ENCODE data around the gene CDYL. TPM values are rescaled to one million over a fixed set of nuclear protein-coding genes. Genes with fewer than 3 reads are reported as not detected.

CDYL gene
- total and polyA plus RNA-seq, 5 donors from 2014 or later, result 3.1 to 27.0 (median 4.1) TPM

DNA sequence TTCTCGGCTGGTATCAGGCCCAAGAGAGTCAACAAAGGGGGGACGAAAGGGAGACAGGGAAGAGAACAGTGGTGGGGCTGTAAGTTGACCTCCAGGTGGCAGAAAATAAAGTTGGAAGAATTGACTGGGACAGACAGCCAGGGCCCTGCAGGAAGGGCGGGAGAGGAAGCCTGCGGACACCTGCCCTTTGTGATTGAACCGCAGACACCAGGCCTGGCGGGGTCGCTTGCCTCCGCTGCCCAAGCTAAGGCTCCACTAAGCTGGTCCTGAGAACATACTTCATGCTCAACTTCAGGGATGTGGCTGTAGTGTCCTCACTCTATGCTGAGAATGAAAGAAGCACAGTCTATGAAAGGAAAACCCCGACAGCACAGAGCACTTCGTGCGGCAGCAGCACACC, 173.9 kb downstream of the CDYL start:
- ATAC-seq (ENCODE audit: low read depth in 2 of 2), result no peak
- Mint-ChIP-seq H3K27ac (no peak overlapping the region), H3K4me1 (no peaks in the 10 kb centered on the region), H3K36me3 (peaks cover 58% of the 10 kb centered on the region), H3K27me3 (no peaks in the 10 kb centered on the region), H3K4me3 (no peak overlapping the region), H3K9me3 (no peaks in the 10 kb centered on the region)
- Histone ChIP-seq H3K4me1 (ENCODE audit: control insufficient read depth, insufficient read depth, low read length, poor library complexity, severe bottlenecking) (no peaks in the 10 kb centered on the region), H3K27me3 (ENCODE audit: control insufficient read depth, insufficient read depth, low read length) (no peaks in the 10 kb centered on the region), H3K4me3 (ENCODE audit: low read depth, low read length) (no peak overlapping the region), H3K27ac (ENCODE audit: insufficient read depth, low read length, poor library complexity, severe bottlenecking) (no peak overlapping the region), H3K9me3 (ENCODE audit: control insufficient read depth in 2 of 2, low read length in 2 of 2) (no peaks in the 10 kb centered on the region), H3K36me3 (ENCODE audit: control insufficient read depth, insufficient read depth, low read length) (peaks cover 48% of the 10 kb centered on the region)
- DNase-seq, result no peak

GRCh38 chr6:4950836-4951533, 174.8 kb downstream of the CDYL start:
- Histone ChIP-seq H3K27me3 (ENCODE audit: control insufficient read depth, insufficient read depth, low read length) (no peaks in the 10 kb centered on the region), H3K27ac (ENCODE audit: insufficient read depth, low read length, poor library complexity, severe bottlenecking) (no peak overlapping the region), H3K4me1 (ENCODE audit: control insufficient read depth, insufficient read depth, low read length, poor library complexity, severe bottlenecking) (no peaks in the 10 kb centered on the region), H3K9me3 (ENCODE audit: control insufficient read depth in 2 of 2, low read length in 2 of 2) (no peaks in the 10 kb centered on the region), H3K36me3 (ENCODE audit: control insufficient read depth, insufficient read depth, low read length) (peaks cover 39% of the 10 kb centered on the region), H3K4me3 (ENCODE audit: low read depth, low read length) (no peak overlapping the region)
- ATAC-seq (ENCODE audit: low read depth in 2 of 2) (no peak), DNase-seq (no peak)
- no peaks in the 10 kb centered on the region for H3K4me1 Mint-ChIP-seq
- H3K27ac Mint-ChIP-seq, result no peak overlapping the region
- peaks cover 51% of the 10 kb centered on the region for H3K36me3 Mint-ChIP-seq
- no peak overlapping the region for H3K4me3 Mint-ChIP-seq
- H3K9me3 Mint-ChIP-seq, result no peaks in the 10 kb centered on the region
- no peaks in the 10 kb centered on the region for H3K27me3 Mint-ChIP-seq

DNA sequence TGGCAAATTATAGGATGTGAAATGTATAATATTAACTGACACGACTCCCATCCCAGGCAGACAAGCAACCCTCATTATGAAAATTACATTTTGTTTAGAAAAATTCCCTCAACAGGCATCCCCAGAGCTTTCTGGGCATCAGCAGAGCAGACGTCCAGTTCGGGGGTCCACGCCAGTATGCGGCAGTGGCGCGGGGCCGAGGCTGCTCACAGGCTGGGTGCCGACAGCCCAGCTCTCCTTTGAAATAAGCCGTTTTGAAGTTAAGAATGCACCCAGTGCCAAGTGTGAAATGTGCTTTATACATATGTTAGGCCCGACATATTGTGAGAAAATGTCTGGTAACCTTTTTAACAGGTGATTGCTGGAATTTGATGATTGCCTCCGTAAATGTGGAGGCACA, 177.2 kb downstream of the CDYL start:
- H3K4me1 ChIP-seq (ENCODE audit: control insufficient read depth, insufficient read depth, low read length, poor library complexity, severe bottlenecking), result no peaks in the 10 kb centered on the region
- H3K36me3 ChIP-seq (ENCODE audit: control insufficient read depth, insufficient read depth, low read length), result peaks cover 32% of the 10 kb centered on the region
- Mint-ChIP-seq H3K9me3 (no peaks in the 10 kb centered on the region), H3K36me3 (peaks cover 41% of the 10 kb centered on the region), H3K4me1 (no peaks in the 10 kb centered on the region), H3K27me3 (no peaks in the 10 kb centered on the region), H3K4me3 (no peak overlapping the region), H3K27ac (no peak overlapping the region)
- H3K4me3 ChIP-seq (ENCODE audit: low read depth, low read length), result no peak overlapping the region
- H3K27me3 ChIP-seq (ENCODE audit: control insufficient read depth, insufficient read depth, low read length), result no peaks in the 10 kb centered on the region
- H3K27ac ChIP-seq (ENCODE audit: insufficient read depth, low read length, poor library complexity, severe bottlenecking), result no peak overlapping the region
- no peaks in the 10 kb centered on the region for H3K9me3 ChIP-seq (ENCODE audit: control insufficient read depth in 2 of 2, low read length in 2 of 2)
- DNase-seq (no peak), ATAC-seq (ENCODE audit: low read depth in 2 of 2) (no peak)

- no peak for ATAC-seq (ENCODE audit: low read depth in 2 of 2)
- no peaks in the 10 kb centered on the region for H3K9me3 ChIP-seq (ENCODE audit: control insufficient read depth in 2 of 2, low read length in 2 of 2)
- peaks cover 20% of the 10 kb centered on the region for H3K36me3 ChIP-seq (ENCODE audit: control insufficient read depth, insufficient read depth, low read length)
- H3K27me3 ChIP-seq (ENCODE audit: control insufficient read depth, insufficient read depth, low read length), result no peaks in the 10 kb centered on the region
- no peaks in the 10 kb centered on the region for H3K4me1 ChIP-seq (ENCODE audit: control insufficient read depth, insufficient read depth, low read length, poor library complexity, severe bottlenecking)
- no peaks in the 10 kb centered on the region for H3K9me3 Mint-ChIP-seq
- no peak overlapping the region for H3K27ac ChIP-seq (ENCODE audit: insufficient read depth, low read length, poor library complexity, severe bottlenecking)
- no peak overlapping the region for H3K4me3 Mint-ChIP-seq
- no peaks in the 10 kb centered on the region for H3K4me1 Mint-ChIP-seq
- H3K36me3 Mint-ChIP-seq, result peaks cover 25% of the 10 kb centered on the region
- no peak overlapping the region for H3K27ac Mint-ChIP-seq
- no peak for DNase-seq
- no peak overlapping the region for H3K4me3 ChIP-seq (ENCODE audit: low read depth, low read length)
- no peaks in the 10 kb centered on the region for H3K27me3 Mint-ChIP-seq
Measured at GRCh38 chr6:4956625-4957024, 180.4 kb downstream of the CDYL start.

- no peaks in the 10 kb centered on the region for H3K9me3 ChIP-seq (ENCODE audit: control insufficient read depth in 2 of 2, low read length in 2 of 2)
- Mint-ChIP-seq H3K9me3 (no peaks in the 10 kb centered on the region), H3K4me3 (no peak overlapping the region), H3K27ac (no peak overlapping the region), H3K27me3 (peaks cover under 1% of the 10 kb centered on the region), H3K4me1 (no peaks in the 10 kb centered on the region), H3K36me3 (peaks cover 15% of the 10 kb centered on the region)
- DNase-seq, result no peak
- no peaks in the 10 kb centered on the region for H3K4me1 ChIP-seq (ENCODE audit: control insufficient read depth, insufficient read depth, low read length, poor library complexity, severe bottlenecking)
- no peaks in the 10 kb centered on the region for H3K27me3 ChIP-seq (ENCODE audit: control insufficient read depth, insufficient read depth, low read length)
- no peak for ATAC-seq (ENCODE audit: low read depth in 2 of 2)
- no peak overlapping the region for H3K27ac ChIP-seq (ENCODE audit: insufficient read depth, low read length, poor library complexity, severe bottlenecking)
- no peak overlapping the region for H3K4me3 ChIP-seq (ENCODE audit: low read depth, low read length)
- H3K36me3 ChIP-seq (ENCODE audit: control insufficient read depth, insufficient read depth, low read length), result peaks cover 12% of the 10 kb centered on the region
Measured at GRCh38 chr6:4957521-4958231, 181.5 kb downstream of the CDYL start.

DNA sequence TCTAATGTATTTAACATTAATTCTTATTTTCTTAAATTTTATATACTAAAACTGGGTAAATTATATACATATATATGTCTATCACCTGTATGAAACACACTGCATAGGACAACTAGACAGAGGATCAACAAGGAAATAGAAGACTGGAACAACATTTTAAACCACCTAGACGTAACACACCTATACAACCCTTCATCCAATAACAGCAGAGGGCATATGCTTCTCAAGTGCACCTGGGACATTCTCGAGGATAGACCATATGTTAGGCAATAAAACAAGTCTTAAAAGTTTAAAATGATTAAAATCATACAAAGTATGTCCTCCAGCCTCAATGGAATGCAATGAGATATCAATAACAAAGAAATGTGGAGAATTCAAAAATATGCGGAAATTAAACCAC, 182.4 kb downstream of the CDYL start:
- Histone ChIP-seq H3K4me1 (ENCODE audit: control insufficient read depth, insufficient read depth, low read length, poor library complexity, severe bottlenecking) (no peaks in the 10 kb centered on the region), H3K27me3 (ENCODE audit: control insufficient read depth, insufficient read depth, low read length) (no peaks in the 10 kb centered on the region), H3K4me3 (ENCODE audit: low read depth, low read length) (no peak overlapping the region), H3K9me3 (ENCODE audit: control insufficient read depth in 2 of 2, low read length in 2 of 2) (no peaks in the 10 kb centered on the region), H3K27ac (ENCODE audit: insufficient read depth, low read length, poor library complexity, severe bottlenecking) (no peak overlapping the region), H3K36me3 (ENCODE audit: control insufficient read depth, insufficient read depth, low read length) (peaks cover 7% of the 10 kb centered on the region)
- Mint-ChIP-seq H3K4me3 (no peak overlapping the region), H3K27ac (no peak overlapping the region), H3K36me3 (peaks cover 11% of the 10 kb centered on the region), H3K9me3 (no peaks in the 10 kb centered on the region), H3K4me1 (no peaks in the 10 kb centered on the region), H3K27me3 (peaks cover 4% of the 10 kb centered on the region)
- DNase-seq (no peak), ATAC-seq (ENCODE audit: low read depth in 2 of 2) (no peak)

GRCh38 chr6:4961322-4962168, 185.3 kb downstream of the CDYL start:
- Histone ChIP-seq H3K27me3 (ENCODE audit: control insufficient read depth, insufficient read depth, low read length) (no peaks in the 10 kb centered on the region), H3K4me3 (ENCODE audit: low read depth, low read length) (no peak overlapping the region), H3K27ac (ENCODE audit: insufficient read depth, low read length, poor library complexity, severe bottlenecking) (no peak overlapping the region), H3K36me3 (ENCODE audit: control insufficient read depth, insufficient read depth, low read length) (no peaks in the 10 kb centered on the region), H3K4me1 (ENCODE audit: control insufficient read depth, insufficient read depth, low read length, poor library complexity, severe bottlenecking) (no peaks in the 10 kb centered on the region), H3K9me3 (ENCODE audit: control insufficient read depth in 2 of 2, low read length in 2 of 2) (no peaks in the 10 kb centered on the region)
- no peaks in the 10 kb centered on the region for H3K9me3 Mint-ChIP-seq
- H3K27ac Mint-ChIP-seq, result no peak overlapping the region
- no peak for DNase-seq
- H3K4me1 Mint-ChIP-seq, result no peaks in the 10 kb centered on the region
- H3K4me3 Mint-ChIP-seq, result no peak overlapping the region
- peaks cover 7% of the 10 kb centered on the region for H3K27me3 Mint-ChIP-seq
- no peaks in the 10 kb centered on the region for H3K36me3 Mint-ChIP-seq
- ATAC-seq (ENCODE audit: low read depth in 2 of 2), result no peak

Data from CD4-positive, CD25-positive, alpha-beta regulatory T cell (primary cell).